ENCODE results near the gene SLC9A2.

DNA sequence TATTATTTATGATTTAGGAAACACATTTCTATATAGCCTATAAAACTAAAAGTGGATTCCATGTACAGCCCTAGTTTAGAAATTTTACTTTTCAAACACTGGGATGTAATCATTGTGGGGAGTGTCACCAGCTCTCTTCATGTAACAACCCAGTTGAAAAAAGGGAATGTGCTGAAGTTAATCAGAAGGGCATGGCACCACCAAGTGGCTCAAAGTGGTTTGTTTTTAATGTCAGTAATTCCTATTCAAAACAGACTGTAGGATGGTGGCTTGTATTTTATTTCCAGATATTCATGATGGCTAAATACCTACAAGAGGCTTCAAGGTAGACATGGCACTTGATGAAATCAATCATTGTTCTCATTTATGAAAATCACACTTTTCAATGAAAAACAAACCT lies 84.4 kb downstream of the SLC9A2 start:
- TF ChIP-seq, protein P1, sequence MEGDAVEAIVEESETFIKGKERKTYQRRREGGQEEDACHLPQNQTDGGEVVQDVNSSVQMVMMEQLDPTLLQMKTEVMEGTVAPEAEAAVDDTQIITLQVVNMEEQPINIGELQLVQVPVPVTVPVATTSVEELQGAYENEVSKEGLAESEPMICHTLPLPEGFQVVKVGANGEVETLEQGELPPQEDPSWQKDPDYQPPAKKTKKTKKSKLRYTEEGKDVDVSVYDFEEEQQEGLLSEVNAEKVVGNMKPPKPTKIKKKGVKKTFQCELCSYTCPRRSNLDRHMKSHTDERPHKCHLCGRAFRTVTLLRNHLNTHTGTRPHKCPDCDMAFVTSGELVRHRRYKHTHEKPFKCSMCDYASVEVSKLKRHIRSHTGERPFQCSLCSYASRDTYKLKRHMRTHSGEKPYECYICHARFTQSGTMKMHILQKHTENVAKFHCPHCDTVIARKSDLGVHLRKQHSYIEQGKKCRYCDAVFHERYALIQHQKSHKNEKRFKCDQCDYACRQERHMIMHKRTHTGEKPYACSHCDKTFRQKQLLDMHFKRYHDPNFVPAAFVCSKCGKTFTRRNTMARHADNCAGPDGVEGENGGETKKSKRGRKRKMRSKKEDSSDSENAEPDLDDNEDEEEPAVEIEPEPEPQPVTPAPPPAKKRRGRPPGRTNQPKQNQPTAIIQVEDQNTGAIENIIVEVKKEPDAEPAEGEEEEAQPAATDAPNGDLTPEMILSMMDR (IDR thresholded peaks at IDR 0.05): no peak
- TF ChIP-seq EP300 (IDR thresholded peaks at IDR 0.05): no peak
- no peak for TF ChIP-seq POLR2A (IDR thresholded peaks at IDR 0.05)
- no peak for TF ChIP-seq POLR2AphosphoS5 (IDR thresholded peaks at IDR 0.05)

Measured in sigmoid colon (tissue), 4 donors.